ENCODE measurements around the gene HOXB13. TPM values are rescaled to one million over a fixed set of nuclear protein-coding genes. Genes with fewer than 3 reads are reported as not detected.
"Not testable (repeated sequence)": the region's sequence is repeated elsewhere in the genome, so short reads cannot be mapped to it uniquely, and the experiment has no call there.

The HOXB13 gene
- total RNA-seq, 2 experiments from 2014 or later = not detected

DNA sequence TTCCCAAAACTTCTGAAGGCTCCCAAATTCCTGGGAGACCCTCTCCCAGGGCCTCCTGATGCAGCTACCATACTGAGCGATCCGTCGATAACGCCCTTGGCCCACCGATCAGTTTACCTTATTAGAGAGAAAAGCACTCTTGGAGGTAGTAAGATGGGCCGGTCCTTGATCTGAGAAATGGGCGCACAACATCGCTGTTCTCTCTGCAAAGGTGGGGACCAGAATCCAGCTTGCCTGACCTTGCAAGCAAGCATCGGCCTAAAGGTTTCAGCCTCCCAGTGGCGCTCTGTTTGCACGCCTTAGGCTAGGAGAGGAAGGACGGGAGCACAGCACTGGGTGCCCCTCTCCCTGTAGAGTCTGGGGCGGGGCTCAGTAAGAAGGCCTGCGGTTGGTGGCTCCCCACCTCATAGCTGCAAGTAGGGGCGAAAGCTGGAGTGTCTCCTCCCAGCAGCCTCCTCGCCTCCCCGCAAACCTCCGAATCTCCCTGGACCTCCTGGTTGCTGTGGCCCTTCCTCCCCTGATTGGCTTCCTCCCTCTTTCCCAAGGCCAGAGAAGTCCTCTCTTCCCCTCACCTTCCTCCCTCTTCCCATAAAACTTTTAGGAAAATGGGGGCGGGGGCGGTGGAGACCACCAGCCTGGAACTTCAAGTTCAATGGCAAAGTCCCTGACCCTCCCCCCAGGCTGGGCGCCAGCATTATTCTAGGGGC lies 6.2 kb downstream of the HOXB13 start, which contains the start of gene PRAC1:
TSS of gene PRAC1 (minus strand) at position 318 of the 707 bp plus-strand sequence. CDS start at position 192, 126 bp downstream.
- H3K4me1 Mint-ChIP-seq = peaks cover 42% of the 10 kb centered on the region
- H3K27me3 Mint-ChIP-seq = peaks cover 96% of the 10 kb centered on the region
- H3K27ac Mint-ChIP-seq = peak within 1 kb of the TSS; percentile 10
- peaks cover 2% of the 10 kb centered on the region for H3K36me3 Mint-ChIP-seq (ENCODE audit: low read depth)
- H3K9me3 Mint-ChIP-seq = no peaks in the 10 kb centered on the region
- no peak for DNase-seq
- POLR2A ChIA-PET = no interaction called here
- CTCF ChIA-PET = interaction anchor here (0.7 to 3.1 kb wide), 3 partner anchors 29 to 44 kb away, joined by 3 to 23 read pairs (median 14); no protein-coding TSS in a partner anchor
- H3K4me3 Mint-ChIP-seq = no peak within 1 kb of the TSS

DNA sequence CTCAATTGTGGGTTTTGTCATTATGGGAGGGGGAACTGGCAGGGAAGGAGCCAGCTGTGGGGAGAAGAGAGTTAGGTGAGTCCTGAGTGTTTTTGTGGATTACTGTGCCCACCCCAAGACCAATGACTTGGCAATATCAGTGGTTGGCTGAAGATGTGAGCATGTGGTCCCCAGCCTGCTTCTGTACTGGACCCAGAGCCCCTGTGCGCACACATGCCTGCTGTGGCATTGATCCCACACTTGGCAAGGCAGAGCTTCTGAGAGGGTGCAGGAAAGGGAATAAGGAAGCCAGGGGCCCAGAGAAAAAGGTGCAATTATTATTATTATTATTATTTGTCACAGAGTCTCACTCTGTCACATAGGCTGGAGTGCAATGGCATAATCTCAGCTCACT lies 7.5 kb downstream of the HOXB13 start:
- peaks cover 95% of the 10 kb centered on the region for H3K27me3 Mint-ChIP-seq
- DNase-seq = no peak
- H3K27ac Mint-ChIP-seq = no peak overlapping the region
- peaks cover 42% of the 10 kb centered on the region for H3K4me1 Mint-ChIP-seq
- POLR2A ChIA-PET = interaction anchor here (0.5 to 1.7 kb wide), 2 partner anchors 8 to 120 kb away, joined by 3 read pairs; partner anchors contain the start of gene HOXB13
- H3K36me3 Mint-ChIP-seq (ENCODE audit: low read depth) = peaks cover 2% of the 10 kb centered on the region
- no peaks in the 10 kb centered on the region for H3K9me3 Mint-ChIP-seq
- H3K4me3 Mint-ChIP-seq = no peak overlapping the region
- CTCF ChIA-PET = interaction anchor here (0.7 to 0.8 kb wide), 3 partner anchors 11 to 120 kb away, joined by 3 to 4 read pairs (median 3); no protein-coding TSS in a partner anchor

DNA sequence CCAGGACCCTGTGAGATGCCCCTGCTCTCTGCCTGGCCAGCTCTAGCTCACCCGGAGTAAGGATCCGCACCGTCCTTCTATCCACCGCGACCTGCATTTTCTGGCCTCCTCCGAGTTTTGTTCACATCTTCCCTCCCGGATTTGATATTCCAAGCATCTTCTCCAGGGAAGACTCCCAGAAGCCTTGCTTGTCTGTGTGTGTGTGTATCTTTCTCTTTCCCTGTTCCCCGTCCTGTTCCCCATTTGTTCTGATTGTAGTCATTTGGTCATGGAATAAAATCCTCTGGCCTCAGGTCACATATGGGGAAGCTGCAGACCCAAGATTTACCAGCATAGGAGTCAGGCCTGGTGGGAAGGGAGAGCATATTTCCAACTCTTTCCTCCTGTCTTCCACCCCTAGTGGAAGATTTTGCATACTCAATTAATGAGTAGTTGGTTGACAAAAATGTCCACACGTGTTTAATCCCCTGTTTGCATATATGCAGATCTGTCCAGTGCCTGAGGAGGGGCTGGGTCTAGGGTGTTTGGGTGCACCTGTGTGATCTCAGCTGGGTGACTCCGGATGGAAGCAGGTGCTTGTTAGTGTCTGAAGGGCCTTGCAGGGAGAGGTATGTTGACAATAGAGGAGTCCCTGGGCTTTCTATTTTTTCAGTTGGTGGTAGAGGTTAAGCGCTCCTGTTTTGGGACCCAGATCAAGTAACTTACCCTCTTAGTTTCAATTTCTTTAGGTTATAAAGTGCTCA lies 8.1 kb downstream of the HOXB13 start:
- peaks cover 2% of the 10 kb centered on the region for H3K36me3 Mint-ChIP-seq (ENCODE audit: low read depth)
- H3K4me3 Mint-ChIP-seq = peak overlapping the region; percentile 47
- DNase-seq = no peak
- peaks cover 41% of the 10 kb centered on the region for H3K4me1 Mint-ChIP-seq
- H3K9me3 Mint-ChIP-seq = no peaks in the 10 kb centered on the region
- ChIA-PET POLR2A (interaction anchor here (1.7 kb wide), 1 partner anchor 9 kb away, joined by 3 read pairs; the partner anchor contains the start of gene HOXB13), CTCF (interaction anchor here (0.7 kb wide), 1 partner anchor 12 kb away, joined by 3 read pairs; no protein-coding TSS in a partner anchor)
- peak overlapping the region; percentile 57 for H3K27ac Mint-ChIP-seq
- H3K27me3 Mint-ChIP-seq = peaks cover 94% of the 10 kb centered on the region

DNA sequence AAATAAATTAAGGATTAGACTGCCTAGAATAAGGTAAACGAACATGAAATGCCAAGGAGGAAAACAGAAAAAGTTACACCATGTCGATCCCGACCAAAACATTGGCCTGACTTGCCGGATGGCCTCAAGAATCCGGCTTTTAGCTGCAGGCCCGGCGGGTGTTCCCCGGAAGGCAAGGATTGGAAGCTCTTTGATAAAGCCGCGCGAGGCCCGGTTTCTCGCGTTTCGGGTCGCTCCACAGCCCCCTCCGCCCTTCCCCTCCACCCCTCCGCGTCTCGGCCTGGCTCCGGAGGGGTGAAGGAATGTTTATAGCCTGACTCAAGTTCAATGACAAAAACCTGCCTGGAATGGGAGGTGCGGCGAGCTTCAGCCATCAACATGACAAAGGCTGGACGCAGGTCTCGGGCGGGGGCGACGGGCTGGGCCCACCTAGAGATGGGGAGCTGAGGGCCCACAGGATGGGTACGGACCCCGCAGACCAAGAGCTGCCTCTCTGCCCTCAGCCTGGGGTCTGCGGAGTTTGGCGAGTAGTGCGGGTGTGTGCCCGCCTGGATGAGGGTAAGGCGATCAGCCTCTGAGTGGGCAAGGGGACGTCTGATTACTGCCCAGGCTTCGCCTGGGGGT lies 8.8 kb downstream of the HOXB13 start:
- Mint-ChIP-seq H3K4me3 (peak overlapping the region; percentile 47), H3K9me3 (no peaks in the 10 kb centered on the region), H3K27me3 (peaks cover 90% of the 10 kb centered on the region), H3K4me1 (peaks cover 36% of the 10 kb centered on the region), H3K36me3 (ENCODE audit: low read depth) (peaks cover 2% of the 10 kb centered on the region), H3K27ac (no peak overlapping the region)
- no peak for DNase-seq
- CTCF ChIA-PET = no interaction called here
- POLR2A ChIA-PET = no interaction called here

DNA sequence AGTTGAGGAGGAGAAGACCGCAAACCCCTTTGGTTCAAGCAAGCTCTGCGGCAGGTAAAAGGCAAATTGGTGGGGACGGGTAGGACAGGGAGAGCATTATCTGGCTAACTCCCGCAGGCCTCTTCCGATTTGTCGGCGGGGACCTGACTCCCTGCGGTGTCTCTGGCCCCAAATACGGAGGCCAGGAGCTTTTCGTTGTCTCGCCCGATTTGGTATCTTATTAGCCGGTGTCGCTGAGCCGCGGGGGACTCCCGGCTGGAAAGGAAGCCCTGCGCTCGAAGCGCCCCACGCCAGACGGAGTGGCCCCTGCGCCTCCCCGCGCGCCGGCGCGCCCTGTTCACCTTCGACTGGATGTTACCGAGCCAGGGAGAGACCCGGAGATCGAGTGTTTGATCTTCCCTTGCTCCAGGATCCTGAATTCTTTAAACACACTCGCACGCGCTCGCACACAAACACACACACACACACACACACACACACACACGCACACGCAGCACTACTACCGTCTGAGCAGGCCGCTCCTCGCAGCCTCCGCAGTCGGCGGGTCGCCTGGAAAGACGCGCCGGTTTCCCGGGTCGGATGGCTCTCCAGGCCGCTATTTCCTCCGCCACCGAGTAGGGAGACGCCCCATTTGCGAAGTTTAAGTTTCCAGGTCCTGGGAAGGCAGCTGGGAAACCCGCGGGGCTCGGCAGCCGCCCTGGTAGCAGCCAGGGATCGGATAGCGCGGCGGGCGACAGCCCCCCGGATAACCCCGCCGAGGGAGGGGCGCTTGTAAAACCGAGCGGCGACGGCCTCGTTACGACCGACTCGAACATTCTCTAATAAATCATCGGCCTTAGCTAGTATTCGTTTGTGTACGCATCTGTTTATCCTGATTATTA lies 9.5 kb downstream of the HOXB13 start:
- POLR2A ChIA-PET = interaction anchor here (0.9 kb wide), 1 partner anchor 29 kb away, joined by 3 read pairs; no protein-coding TSS in a partner anchor
- H3K27me3 Mint-ChIP-seq = peaks cover 90% of the 10 kb centered on the region
- no peak overlapping the region for H3K27ac Mint-ChIP-seq
- DNase-seq = no peak
- CTCF ChIA-PET = interaction anchor here (1.0 kb wide), 1 partner anchor 694 kb away, joined by 3 read pairs; no protein-coding TSS in a partner anchor
- peaks cover 30% of the 10 kb centered on the region for H3K4me1 Mint-ChIP-seq
- no peaks in the 10 kb centered on the region for H3K9me3 Mint-ChIP-seq
- peak overlapping the region; percentile 10 for H3K4me3 Mint-ChIP-seq
- peaks cover 2% of the 10 kb centered on the region for H3K36me3 Mint-ChIP-seq (ENCODE audit: low read depth)

DNA sequence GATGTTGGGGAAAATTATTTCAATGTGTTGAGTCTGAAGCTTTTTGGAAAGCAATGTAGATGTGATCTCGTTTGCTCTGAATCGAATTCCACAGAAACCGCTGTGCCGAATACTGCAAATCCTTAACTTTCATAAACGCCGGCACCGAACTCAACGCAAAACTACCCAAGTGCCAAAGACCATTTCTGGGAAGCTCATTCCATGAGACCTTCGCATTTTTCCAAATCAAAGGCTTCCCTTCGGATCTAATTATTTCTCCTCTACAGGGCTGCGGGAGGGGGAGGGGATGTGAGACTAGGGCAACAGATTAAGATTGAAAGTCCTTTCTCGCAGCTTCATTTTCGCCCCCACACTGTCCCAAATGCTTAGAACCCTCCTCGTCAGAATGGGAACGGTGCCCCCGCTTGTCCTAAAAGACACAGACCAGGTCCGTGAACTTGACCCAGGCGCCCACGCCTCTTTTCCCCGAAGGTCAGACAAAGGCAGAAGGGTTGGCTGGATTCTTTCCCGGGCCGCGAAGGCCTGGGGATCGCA lies 10.3 kb downstream of the HOXB13 start:
- POLR2A ChIA-PET = interaction anchor here (0.9 kb wide), 1 partner anchor 30 kb away, joined by 3 read pairs; no protein-coding TSS in a partner anchor
- Mint-ChIP-seq H3K27ac (no peak overlapping the region), H3K4me1 (peaks cover 23% of the 10 kb centered on the region), H3K36me3 (ENCODE audit: low read depth) (peaks cover 2% of the 10 kb centered on the region), H3K4me3 (peak overlapping the region; percentile 10), H3K27me3 (peaks cover 85% of the 10 kb centered on the region), H3K9me3 (no peaks in the 10 kb centered on the region)
- no peak for DNase-seq
- CTCF ChIA-PET = interaction anchor here (1.0 to 2.3 kb wide), 4 partner anchors 39 to 693 kb away, joined by 3 to 7 read pairs (median 5); no protein-coding TSS in a partner anchor

DNA sequence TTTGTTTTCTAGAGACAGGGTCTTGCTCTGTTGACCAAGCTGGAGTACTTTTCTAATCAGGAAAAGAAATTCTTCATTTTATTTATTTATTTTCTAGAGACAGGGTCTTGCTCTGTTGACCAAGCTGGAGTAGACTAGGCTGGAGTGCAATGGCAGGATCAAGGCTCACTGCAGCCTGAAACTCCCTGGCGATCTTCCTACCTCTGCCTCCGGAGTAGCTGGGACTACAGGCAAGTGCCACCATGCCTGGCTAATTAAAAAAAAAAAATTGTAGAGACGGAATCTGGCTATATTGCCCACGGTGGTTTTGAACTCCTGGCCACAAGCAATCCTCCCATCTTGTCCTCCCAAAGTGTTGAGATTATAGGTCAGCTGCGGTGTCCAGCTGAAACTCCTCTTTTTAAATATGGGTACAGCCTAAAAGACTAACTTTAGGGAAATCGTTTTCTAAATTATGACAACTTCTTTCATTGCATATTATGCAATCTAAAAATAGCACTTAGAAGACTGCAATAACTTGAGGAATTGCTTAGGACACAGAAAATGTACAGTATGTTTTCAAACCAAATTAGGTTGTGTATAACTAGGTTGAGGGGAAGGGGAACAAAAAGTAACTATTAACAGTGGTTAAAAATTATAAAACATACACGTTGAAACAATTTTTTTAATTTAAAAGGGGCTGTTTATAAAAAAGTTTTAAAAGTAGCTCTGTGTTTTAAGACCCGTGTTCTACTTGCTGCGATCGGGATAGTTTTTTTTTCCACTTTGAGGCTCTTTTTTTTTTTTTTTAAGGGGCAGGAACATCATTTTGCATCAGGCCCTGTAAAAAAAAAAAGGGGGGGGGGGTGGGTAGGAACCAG lies 11.0 kb downstream of the HOXB13 start:
- no peak for DNase-seq
- peaks cover 81% of the 10 kb centered on the region for H3K27me3 Mint-ChIP-seq
- H3K9me3 Mint-ChIP-seq = no peaks in the 10 kb centered on the region
- peaks cover 2% of the 10 kb centered on the region for H3K36me3 Mint-ChIP-seq (ENCODE audit: low read depth)
- CTCF ChIA-PET = interaction anchor here (0.7 to 2.3 kb wide), 8 partner anchors 38 to 692 kb away, joined by 3 to 7 read pairs (median 4); no protein-coding TSS in a partner anchor
- no peak overlapping the region for H3K27ac Mint-ChIP-seq
- H3K4me1 Mint-ChIP-seq = peaks cover 17% of the 10 kb centered on the region
- no peak overlapping the region for H3K4me3 Mint-ChIP-seq
- POLR2A ChIA-PET = interaction anchor here (0.9 kb wide), 1 partner anchor 31 kb away, joined by 3 read pairs; no protein-coding TSS in a partner anchor

DNA sequence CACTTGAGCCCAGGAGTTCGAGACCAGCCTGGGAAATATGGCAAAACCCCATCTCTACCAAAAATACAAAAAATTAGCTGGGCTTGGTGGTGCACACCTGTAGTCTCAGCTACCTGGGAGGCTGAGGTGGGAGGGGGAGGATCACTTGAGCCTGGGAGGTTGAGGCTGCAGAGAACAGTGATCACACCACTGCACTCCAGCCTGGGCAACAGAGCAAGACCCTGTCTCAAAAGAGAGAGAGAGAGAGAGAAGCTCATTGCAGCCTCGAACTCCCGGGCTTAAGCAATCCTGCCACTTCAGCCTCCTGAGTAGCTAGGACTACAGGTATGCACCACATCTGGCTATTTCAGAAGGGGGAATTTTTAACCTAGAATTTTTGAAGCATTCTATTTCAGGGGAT lies 12.0 kb downstream of the HOXB13 start:
- H3K9me3 Mint-ChIP-seq; H3K36me3 Mint-ChIP-seq (ENCODE audit: low read depth); POLR2A ChIA-PET; H3K27ac Mint-ChIP-seq; H3K4me3 Mint-ChIP-seq; DNase-seq: not testable (repeated sequence)
- peaks cover 76% of the 10 kb centered on the region for H3K27me3 Mint-ChIP-seq
- H3K4me1 Mint-ChIP-seq = peaks cover 16% of the 10 kb centered on the region
- CTCF ChIA-PET = interaction anchor here (0.9 to 2.3 kb wide), 5 partner anchors 37 to 104 kb away, joined by 3 to 7 read pairs (median 4); no protein-coding TSS in a partner anchor

DNA sequence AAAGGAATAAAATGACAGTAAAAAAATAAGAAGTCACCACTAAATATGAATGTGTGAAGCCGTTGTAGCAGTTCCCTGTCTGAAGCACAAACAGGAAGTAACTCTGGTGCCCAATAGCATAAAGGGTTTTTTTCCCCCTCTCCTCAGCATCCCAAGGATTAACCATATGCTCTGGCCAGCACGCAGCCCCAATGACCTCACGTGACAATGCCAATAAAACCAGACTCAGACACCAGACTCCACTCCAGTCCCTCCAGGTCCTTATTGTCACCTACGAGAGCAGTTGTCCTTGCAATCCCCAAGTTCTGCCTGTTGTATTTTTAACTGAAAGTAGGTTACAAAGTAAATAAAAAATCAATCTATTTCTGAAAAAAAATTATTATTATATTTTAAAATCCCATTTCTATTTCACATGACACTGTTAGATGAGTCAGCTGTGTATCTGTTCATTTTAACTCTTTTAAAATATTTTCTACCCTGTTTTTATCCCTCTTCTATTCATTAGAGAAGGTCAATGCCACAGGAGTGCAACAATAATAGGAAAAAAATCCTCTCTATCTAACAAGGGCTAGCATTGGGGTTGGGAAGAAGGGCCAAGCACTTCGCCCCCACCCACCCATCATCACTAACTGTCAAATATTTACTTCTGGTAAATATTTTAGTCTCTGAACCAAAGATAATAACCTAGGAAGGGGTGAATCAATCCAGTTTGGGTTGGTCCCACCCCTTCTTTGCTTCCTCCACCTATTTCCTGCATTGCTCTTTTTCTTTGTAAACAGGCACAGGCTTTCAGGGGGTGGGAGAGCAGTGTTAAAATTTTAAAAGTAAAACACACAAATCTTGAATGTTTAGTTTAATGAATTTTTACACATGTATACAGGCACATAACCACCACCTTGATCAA lies 12.8 kb downstream of the HOXB13 start:
- peaks cover 16% of the 10 kb centered on the region for H3K4me1 Mint-ChIP-seq
- DNase-seq = no peak
- H3K36me3 Mint-ChIP-seq (ENCODE audit: low read depth) = peaks cover 2% of the 10 kb centered on the region
- no peak overlapping the region for H3K27ac Mint-ChIP-seq
- peaks cover 75% of the 10 kb centered on the region for H3K27me3 Mint-ChIP-seq
- ChIA-PET POLR2A (no interaction called here), CTCF (interaction anchor here (1.9 to 2.3 kb wide), 2 partner anchors 36 to 37 kb away, joined by 7 read pairs; no protein-coding TSS in a partner anchor)
- H3K4me3 Mint-ChIP-seq = no peak overlapping the region
- H3K9me3 Mint-ChIP-seq = no peaks in the 10 kb centered on the region

DNA sequence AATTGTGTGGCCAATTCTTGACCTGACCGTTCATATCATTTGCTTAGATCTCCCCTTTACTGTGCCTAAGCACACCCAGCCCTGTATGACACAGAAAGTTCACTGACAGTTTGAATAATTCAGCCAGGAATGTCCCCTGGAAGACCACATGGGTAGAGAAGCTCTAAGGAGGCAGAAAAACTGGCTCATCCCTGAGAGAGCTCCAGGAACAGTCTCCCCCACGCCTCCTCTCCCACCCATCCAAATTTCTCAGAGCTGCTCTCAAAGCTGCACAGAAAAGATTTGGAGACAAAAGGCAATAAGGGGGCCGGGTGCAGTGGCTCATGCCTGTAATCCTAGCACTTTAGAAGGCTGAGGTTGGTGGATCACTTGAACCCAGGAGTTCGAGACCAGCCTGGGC lies 17.4 kb downstream of the HOXB13 start:
- Mint-ChIP-seq H3K36me3 (ENCODE audit: low read depth) (no peaks in the 10 kb centered on the region), H3K27ac (no peak overlapping the region), H3K4me3 (no peak overlapping the region), H3K9me3 (no peaks in the 10 kb centered on the region), H3K4me1 (no peaks in the 10 kb centered on the region), H3K27me3 (peaks cover 57% of the 10 kb centered on the region)
- DNase-seq = no peak
- POLR2A ChIA-PET = no interaction called here
- CTCF ChIA-PET = interaction anchor here (0.7 to 1.8 kb wide), 2 partner anchors 32 to 75 kb away, joined by 5 to 7 read pairs; no protein-coding TSS in a partner anchor

Data from activated CD4-positive, alpha-beta memory T cell treated with anti-CD3 and anti-CD28 coated beads, Interleukin-2, amount 10 ng/mL, durations not matched to agents 7 days and 5 days (primary cell).